A204.1 (cell line): ENCODE data around the gene MED9.
"Not testable (repeated sequence)": the region's sequence is repeated elsewhere in the genome, so short reads cannot be mapped to it uniquely, and the experiment has no call there.

Source experiments
- FAIRE-seq: peaks from 2 replicates; lab custom pipeline; 2012; peaks lifted over from hg19 to GRCh38; lab: Jason Lieb, UNC

MED9 gene

DNA sequence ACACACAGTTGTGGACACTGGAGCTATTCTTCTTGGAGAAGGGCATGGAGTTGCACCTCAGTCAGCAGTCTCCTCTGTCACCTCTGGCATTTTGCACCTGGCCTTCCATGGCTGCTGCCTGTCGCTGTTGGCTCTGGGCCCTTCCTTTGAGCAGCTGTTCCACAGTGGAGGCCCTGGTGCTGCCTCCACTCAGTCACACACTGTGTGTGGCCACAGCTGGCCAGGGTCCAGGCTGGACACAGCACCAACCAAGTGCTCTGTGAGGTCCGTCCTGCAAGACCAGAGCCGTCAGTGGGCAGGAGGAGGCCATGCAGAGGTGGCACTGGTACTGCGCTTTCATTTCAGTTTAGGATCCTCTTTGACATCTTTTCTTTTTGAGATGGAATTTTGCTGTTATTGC lies 21.6 kb upstream of the MED9 start:
- no peak for FAIRE-seq

DNA sequence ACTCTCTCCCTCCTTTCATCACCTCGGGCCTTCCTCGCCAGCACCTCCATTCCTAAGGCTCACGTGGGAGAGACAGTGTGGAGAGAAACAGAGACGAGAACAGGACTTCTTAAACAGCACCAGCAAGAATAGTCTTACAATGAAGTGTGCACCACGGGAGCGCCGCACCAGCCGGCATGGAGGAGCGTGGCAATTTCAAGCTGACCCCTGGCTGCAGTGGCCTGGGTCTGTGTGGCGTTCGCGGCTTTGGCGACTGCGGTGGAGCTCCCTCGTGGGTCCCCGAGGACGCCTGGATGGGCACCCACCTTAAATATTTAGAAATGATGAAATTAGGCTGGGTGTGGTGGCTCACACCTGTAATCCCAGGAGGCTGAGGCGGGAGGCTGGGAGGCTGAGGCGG lies 20.5 kb upstream of the MED9 start:
- no peak for FAIRE-seq

DNA sequence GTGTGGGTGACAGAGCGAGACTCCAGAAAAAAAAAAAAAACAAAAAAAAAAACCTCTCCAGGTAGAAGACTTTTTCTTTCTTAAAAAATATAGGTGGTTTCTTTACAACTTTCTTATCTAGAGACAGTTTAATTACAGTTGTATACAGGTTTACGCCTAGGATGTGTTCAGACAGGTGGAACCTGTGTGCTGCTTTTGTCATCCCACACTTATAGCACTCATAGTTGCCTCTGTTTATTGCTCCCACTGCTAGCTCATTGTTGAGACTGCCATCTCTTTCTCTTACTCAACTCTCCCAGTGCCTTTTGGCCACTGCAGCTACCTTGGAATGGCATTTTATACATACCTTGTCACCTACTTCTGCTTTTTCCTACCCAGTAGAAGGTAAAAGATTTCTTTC lies 19.1 kb upstream of the MED9 start:
- no peak for FAIRE-seq

DNA sequence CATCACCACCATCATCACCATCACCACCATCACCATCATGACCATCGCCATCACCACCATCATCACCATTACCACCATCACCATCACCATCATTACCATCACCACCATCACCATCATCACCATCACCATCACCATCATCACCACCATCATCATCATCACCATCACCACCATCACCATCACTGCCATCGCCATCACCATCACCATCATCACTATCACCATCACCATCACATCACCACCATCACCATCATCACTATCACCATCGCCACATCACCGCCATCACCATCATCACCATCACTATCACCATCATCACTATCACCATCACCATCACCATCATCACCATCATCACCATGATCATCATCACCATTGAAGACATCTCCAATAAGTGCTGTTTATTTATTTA lies 16.8 kb upstream of the MED9 start:
- FAIRE-seq = no peak

DNA sequence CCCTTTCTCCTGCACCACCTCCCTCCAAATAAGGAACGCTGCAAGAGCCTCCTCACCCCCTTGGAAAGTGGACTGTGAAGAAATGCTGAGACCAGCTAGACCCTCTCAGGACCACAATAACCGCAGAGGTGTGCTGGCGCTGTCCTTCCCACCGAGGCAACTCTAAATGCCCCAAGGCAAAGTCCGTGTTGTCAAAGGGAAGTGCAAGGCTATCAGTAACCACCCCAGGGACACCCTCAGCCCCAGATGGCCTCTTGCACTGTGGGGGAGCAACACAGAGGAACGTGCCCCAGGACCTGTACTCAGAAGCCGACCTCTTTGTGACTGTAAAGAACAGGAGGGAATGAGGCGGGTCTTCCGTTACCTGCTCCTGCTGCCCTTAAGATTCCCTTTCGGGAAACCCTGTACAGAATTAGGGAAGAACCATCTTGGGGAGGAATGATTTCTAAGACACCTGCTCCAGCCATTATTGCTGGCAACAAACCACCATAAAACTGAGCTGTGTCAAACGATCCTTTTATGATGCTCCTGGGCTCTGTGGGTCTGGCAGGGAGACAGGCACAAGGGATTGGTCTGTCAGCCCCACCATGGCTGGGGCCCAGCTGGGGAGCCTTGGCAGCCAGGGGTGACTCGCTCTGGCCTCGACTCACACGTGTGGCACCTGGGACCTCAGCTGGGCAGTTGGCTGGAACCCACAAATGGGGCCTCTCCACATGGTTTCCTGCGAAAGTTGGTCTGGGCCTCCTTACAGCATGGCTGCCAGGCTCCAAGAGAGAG lies 14.6 kb upstream of the MED9 start:
- no peak for FAIRE-seq

GRCh38 chr17:17463821-17464220 lies 13.0 kb upstream of the MED9 start:
- FAIRE-seq = no peak

DNA sequence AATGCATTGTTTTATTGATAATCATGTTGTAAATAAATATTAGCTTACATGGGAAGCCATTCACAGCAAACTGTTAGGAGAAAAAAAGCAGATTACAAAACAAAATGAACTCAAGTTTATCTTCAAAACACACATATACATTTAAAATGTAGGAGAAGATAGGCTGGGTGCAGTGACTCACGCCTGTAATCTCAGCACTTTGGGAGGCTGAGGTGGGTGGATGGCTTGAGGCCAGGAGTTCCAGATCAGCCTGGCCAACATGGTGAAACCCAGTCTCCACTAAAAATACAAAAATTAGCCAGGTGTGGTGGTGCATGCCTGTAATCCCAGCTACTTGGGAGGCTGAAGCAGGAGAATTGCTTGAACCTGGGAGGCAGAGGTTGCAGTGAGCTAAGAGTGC lies 10.9 kb upstream of the MED9 start:
- not testable (repeated sequence) for FAIRE-seq

DNA sequence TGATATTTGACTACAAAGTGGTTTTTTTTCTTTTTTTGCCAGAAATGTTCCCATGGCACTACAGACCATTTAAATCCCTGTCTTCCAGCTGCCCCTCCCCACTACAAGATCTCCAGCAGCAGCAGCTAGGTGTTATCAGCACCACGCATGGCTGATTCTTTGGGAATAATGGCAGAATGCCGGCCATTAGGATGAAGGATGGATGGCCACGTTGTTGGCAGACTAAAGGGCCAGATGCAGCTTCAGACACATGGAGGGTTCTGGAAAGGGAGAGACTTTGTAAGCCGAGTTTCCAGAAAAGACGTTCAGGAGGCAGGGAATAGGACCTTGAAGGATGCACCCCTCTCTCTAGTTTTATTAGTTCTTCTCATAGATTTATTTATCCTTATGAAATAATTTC lies 10.3 kb upstream of the MED9 start:
- no peak for FAIRE-seq

DNA sequence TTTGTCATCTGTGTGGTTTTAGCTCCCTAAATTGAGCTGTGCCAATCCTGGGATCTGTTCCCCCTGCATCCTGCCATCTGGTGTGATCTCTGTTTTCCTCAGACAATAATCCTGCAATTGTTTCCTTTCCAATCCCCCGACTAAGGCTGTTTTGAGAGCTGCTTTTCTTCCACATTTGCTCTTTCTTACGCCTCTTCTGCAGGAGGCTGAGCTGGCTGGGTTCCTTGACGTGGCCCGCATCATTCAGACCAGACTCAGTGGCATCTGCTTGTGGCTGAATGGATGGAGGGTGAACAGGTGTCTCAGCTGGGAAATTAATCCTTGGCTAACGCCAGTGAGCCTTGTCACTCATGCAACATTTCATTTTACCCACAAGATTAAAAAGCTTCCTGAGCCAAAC lies 9.8 kb upstream of the MED9 start:
- no peak for FAIRE-seq

DNA sequence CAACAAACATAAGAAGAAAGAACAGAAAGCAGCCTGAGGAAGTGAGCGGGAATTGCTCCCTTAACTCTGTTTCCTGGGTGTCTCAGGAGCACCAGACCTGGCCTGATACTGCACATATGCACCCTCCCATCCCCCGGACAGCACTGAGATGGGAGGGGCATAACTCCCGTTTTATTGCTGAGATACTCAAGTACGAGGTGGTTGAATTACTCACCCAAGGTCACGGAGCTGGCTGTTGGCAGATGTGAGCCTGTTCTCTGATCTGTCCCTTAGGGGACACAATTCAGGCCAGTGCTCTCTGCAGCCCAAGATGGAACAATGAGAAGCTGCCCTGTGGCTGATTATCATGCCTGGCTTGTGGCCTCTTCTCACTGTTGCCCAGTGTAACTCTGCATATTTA lies 9.1 kb upstream of the MED9 start:
- no peak for FAIRE-seq

GRCh38 chr17:17468217-17469010 lies 8.4 kb upstream of the MED9 start:
- no peak for FAIRE-seq

GRCh38 chr17:17469358-17469757 lies 7.4 kb upstream of the MED9 start:
- FAIRE-seq = no peak

DNA sequence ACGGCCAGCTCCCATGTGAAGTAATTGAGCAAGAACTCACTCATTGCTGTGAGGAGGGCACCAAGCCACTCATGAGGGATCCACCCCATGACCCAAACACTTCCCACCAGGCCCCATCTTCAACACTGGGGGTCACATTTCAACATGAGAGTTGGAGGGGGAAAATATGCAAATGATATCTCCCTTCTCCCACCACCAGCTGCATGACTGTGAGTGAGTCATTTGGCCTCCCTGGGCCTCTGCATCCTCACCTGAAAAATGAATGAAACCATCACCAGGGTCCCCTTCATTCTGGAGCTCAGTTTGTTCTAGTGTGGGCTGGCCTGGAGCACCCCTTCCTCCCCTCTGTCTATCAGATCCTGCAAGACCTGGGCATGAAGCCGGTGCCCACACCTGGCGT lies 6.8 kb upstream of the MED9 start:
- FAIRE-seq = no peak

DNA sequence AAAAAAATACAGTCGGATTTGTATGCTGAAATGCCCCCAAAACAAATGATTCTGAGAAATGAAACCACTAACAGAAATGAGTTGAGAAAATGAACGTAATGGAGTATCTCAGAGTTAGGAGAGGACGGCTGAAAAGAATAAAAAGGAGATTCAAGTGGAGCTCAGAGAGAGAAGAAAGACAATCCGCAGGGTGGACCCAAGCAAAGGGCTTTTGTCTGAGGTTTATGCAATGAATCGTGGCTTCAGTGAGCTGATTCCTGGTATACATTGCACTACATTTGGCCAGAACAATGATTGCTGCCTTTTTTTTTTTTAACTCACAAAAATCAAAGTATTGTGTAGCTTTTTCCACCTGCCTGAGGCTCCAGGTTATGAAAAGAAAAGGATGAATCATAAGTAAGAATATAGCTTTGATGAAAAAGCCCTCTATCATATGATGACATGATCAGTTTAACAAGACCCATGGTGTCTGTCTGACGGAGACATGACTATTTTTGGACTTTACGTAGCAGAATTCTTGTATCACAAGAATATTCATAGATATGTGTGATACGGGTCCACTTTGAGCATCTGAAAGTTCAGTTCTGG lies 4.4 kb upstream of the MED9 start:
- FAIRE-seq = no peak

GRCh38 chr17:17474341-17474740 lies 2.5 kb upstream of the MED9 start:
- FAIRE-seq = no peak

DNA sequence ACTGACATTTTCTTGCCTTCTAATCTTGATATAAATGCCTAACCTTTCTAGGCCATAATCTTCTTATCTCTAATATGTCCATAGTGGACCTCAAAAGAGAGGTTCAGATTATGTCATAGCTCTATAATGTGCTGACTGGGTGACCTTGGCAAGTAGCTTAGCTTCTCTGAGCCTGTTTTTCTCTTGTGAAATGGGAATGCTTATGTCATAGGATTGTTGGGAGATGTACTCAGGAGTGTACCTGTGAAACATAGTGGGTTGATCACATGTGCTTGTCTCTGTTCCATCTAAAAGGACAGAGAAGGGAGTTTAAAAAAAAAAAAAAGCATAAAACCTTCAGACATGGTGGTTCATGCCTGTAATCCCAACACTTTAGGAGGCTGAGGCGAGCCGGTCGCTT lies 2.4 kb downstream of the MED9 start:
- no peak for FAIRE-seq

DNA sequence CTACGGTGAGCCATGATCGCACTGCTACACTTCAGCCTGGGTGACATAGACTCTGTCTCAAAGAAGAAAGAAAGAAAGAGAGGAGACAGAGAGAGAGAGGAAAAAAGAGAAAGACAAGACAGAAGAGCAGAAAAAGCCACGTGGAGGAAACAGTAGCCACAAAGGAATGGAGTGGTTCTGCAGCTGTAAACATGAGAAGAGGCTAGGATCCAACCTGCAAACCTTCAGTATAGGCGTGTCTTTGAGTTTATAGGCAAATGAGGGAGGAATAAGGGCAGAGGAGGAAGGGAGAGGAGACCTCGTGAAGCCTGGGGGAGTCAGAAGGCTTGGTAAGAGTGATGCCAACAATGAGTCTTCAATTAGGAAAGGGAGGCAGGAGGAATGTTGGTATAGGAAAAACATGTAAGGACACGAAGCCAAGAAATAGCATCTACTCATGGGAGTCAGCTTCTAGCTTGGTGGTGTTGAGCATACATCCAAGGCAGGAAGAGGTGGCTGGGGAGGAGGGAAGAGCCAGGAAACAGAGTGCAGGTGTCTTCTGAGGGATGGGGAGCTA lies 3.9 kb downstream of the MED9 start:
- no peak for FAIRE-seq

DNA sequence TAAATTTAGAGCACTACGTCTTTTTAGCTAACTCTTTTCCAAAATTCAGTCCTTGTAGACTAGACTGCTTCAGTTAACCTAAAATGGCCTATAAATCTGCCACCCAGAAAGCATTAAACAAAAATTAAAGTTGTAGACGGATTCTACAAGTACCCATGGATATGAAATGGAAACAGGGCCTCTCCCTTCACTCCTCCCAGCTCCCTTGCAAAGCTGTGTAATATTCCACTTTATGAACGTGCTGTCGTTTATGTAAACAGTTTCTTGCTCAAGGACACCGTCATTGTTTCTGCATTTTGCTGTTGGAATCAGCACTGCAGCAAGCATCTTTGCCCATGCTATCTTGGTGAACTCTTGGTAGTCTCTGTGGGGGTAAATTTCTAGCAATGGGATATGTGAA lies 5.1 kb downstream of the MED9 start:
- FAIRE-seq = no peak

GRCh38 chr17:17484451-17484899 lies 7.7 kb downstream of the MED9 start:
- no peak for FAIRE-seq

GRCh38 chr17:17485420-17485819 lies 8.6 kb downstream of the MED9 start:
- FAIRE-seq = no peak

DNA sequence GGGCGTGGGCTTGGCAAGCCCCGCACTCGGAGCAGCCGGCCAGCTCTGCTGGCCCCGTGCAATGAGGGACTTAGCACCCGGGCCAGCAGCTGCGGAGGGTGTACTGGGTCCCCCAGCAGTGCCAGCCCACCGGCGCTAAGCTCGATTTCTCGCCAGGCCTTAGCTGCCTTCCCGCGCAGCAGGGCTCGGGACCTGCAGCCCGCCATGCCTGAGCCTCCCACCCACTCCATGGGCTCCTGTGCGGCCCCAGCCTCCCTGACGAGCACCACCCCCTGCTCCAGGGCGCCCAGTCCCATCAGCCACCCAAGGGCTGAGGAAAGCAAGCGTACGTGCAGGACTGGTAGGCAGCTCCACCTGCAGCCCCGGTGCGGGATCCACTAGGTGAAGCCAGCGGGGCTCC lies 9.6 kb downstream of the MED9 start:
- FAIRE-seq = not testable (repeated sequence)

DNA sequence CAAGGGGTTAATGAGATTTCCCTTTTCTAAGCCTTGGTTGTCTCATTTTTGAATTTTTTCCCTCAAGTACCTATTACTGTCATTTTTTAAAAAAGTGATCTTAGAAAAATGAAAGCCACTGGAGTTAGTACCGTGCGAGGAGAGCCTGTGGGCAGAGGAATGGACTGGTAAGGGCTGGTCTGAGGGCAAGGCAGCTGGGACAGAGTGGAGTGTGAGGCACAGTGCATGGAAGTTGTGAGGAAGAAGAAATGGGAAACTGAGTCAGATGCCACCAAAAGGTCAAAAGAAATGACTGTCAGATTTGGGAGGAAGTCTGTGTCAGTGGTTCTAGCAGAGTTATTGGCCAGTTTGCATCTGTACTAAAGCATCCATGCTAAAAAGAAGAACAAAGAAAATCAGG lies 11.2 kb downstream of the MED9 start:
- FAIRE-seq = no peak

DNA sequence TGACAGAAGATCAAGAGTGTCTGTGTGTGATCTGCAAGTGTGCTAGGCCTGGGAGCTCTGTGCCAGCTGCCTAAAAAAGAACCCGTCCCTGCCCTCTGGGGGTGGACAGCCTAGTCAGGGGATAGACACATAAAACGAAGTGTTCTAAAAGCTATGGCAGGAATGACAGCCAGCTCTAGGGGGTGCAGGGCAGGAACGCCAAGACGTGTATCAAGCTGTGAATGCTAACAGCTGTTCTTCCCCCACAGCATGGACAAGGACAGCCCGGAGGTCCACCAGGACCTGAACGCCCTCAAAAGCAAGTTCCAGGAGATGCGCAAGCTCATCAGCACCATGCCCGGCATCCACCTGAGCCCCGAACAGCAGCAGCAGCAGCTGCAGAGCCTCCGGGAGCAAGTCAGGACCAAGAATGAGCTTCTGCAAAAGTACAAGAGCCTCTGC lies 14.3 kb downstream of the MED9 start:
- no peak for FAIRE-seq
